Skeletal muscle tissue (tissue), 4 donors: Measurements from ENCODE around the gene NPR2. TPM values are rescaled to one million over a fixed set of nuclear protein-coding genes. Genes with fewer than 3 reads are reported as not detected.
A peak's percentile ranks its signal among the peaks of the same experiment; 100 is the strongest.

ENCODE experiments used
- H3K27ac ChIP-seq: one replicate; pipeline ENCODE4 v1.7.0; 2013; ENCODE audit warnings: mild to moderate bottlenecking, low read depth, low read length, inconsistent platforms
- H3K27me3 ChIP-seq, 3 donors: one replicate each; pipeline ENCODE4 v1.7.0; 2013; ENCODE audit warnings: low read length in 3 of 3; ENCODE audit not compliant: control insufficient read depth in 3 of 3, insufficient read depth in 3 of 3
- H3K36me3 ChIP-seq, 3 donors: one replicate each; pipeline ENCODE4 v1.7.0; 2013; ENCODE audit warnings: low read length in 3 of 3; ENCODE audit not compliant: control insufficient read depth in 3 of 3, insufficient read depth in 3 of 3
- H3K4me1 ChIP-seq, 3 donors: one replicate each; pipeline ENCODE4 v1.7.0; 2013; ENCODE audit warnings: low read length in 3 of 3, mild to moderate bottlenecking in 3 of 3; ENCODE audit not compliant: control insufficient read depth in 3 of 3, insufficient read depth in 3 of 3
- H3K4me3 ChIP-seq, 3 donors: one replicate each; pipeline ENCODE4 v1.7.0; 2013; ENCODE audit warnings: low read length in 3 of 3
- H3K9ac ChIP-seq, 3 donors: one replicate each; pipeline ENCODE4 v1.7.0; 2013; ENCODE audit warnings: low read length in 3 of 3, mild to moderate bottlenecking in 3 of 3, moderate library complexity in 2 of 3, low read depth in 1 of 3
- H3K9me3 ChIP-seq, 3 donors: one replicate each; pipeline ENCODE4 v1.7.0; 2013; ENCODE audit warnings: low read length in 3 of 3; ENCODE audit not compliant: control insufficient read depth in 3 of 3
- total RNA-seq: library from RNA; depleted of rRNA; stranded (reverse); fragments of >200 nt; gene quantifications from one replicate; pipeline ENCODE4 v1.2.3, GENCODE V29; 2014
- donor health status: Osteomylitis.

NPR2 gene
- total RNA-seq, 1 donor from 2014 or later = 7.3 TPM

DNA sequence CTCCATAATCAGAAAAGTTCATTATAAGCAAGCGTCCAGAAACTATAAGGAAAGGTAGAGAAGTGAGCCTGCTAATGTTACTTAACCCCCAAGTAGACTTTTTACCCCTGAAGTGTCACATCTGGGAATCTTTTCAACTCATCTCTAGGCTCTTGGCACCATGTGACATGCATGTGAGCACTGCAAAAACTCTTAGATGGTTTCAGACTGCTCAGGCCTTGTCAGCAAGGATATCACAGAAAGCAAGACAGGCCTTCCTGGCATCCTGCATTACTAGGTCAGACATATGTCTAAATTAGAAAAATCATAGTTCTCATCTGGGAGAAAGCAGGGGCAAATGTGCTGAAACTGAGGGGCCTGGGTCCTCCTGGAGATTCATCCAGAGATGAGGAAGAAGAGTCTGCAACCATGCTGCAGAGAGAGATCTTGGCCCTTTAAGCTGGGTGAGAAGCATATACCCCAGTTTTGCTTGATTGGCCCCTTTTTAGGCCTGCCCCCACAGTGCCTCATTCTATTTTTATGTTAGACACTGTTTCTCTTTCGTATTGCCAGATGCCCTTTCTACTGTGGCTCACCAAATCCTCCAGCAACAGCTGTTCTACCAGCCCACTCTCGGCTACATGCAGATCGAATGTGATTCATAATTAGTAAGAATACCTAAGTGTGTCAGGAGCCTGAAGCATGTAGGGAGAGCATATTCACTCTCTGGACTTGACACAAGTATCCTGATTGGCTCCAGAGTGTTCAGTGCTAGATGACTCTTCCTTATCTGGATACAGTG, 56.6 kb downstream of the NPR2 start:
- H3K9me3 ChIP-seq = no peaks in the 10 kb centered on the region
- peak overlapping the region; percentile 79 for H3K27ac ChIP-seq
- peak overlapping the region in 2 of 3 donors; percentile 59 to 61 for H3K9ac ChIP-seq
- H3K27me3 ChIP-seq = no peaks in the 10 kb centered on the region
- H3K36me3 ChIP-seq = peaks cover 5 to 22% (median 13%) of the 10 kb centered on the region in 3 donors
- peak overlapping the region in 2 of 3 donors; percentile 8 to 28 for H3K4me3 ChIP-seq
- peaks cover 32 to 46% (median 44%) of the 10 kb centered on the region in 3 donors for H3K4me1 ChIP-seq

DNA sequence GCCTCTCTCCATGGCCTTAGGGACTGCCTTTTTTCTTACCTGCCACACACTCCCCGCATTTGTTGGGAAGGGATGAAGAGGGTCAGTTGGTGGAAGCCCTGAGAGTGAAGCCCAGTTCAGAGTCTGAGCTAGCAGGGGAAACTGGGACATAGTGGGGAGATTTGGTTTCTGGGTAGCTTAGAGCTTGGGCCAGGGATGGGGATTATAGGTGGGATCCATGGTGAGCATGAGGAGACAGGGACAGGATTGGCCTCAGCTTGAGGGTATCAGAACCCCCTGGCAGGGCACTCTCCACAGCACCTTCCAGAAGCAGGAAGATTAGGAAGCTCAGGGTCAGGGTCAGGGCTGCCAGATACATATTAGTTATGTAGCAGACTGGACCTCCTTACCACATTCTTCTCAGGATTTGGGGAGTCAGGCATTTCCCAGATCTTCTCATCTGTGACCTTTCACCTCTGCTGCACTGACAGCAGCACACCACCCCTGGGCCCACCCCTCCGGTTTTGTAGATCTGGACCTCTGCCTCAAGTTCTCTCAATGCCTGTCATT, 61.0 kb downstream of the NPR2 start:
- Histone ChIP-seq H3K4me3 (no peak overlapping the region), H3K27me3 (no peaks in the 10 kb centered on the region), H3K36me3 (peaks cover 8 to 24% (median 12%) of the 10 kb centered on the region in 3 donors), H3K9ac (no peak overlapping the region), H3K27ac (no peak overlapping the region), H3K9me3 (no peaks in the 10 kb centered on the region), H3K4me1 (peaks cover 9 to 16% (median 11%) of the 10 kb centered on the region in 3 donors)

DNA sequence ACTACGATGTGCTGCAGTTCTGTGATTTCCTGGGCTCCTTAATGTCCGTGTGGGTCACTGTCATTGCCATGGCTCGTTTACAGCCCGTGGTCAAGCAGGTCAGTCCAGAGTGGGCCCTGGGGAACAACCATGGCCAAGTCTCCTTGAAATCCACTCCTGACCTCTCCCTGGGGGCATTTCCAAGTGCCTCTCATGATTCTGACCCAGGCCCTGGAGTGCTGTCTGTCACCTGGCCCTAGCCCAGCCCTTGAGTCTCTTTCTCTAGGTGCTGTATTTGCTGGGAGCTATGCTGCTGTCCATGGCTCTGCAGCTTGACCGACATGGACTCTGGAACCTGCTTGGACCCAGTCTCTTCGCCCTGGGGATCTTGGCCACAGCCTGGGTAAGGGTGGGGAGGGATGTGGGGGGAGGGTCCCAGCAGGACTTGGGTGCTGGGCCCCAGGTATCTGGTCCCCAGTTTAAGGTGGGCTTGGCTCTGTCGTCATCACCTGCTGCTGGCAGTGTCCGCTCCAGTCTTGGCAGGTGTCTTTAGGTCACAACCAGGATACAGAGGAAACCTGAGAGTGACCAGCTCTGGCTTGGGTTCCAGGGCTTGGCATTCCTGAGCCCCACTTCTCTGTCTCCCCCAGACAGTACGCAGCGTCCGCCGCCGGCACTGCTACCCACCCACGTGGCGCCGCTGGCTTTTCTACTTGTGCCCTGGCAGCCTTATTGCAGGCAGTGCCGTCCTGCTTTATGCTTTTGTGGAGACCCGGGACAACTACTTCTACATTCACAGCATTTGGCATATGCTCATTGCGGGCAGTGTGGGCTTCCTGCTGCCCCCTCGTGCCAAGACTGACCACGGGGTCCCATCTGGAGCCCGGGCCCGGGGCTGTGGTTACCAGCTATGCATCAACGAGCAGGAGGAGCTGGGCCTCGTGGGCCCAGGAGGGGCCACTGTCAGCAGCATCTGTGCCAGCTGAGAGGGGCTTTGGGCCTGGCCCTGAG, 61.8 kb downstream of the NPR2 start:
- no peak overlapping the region for H3K4me3 ChIP-seq
- no peaks in the 10 kb centered on the region for H3K9me3 ChIP-seq

DNA sequence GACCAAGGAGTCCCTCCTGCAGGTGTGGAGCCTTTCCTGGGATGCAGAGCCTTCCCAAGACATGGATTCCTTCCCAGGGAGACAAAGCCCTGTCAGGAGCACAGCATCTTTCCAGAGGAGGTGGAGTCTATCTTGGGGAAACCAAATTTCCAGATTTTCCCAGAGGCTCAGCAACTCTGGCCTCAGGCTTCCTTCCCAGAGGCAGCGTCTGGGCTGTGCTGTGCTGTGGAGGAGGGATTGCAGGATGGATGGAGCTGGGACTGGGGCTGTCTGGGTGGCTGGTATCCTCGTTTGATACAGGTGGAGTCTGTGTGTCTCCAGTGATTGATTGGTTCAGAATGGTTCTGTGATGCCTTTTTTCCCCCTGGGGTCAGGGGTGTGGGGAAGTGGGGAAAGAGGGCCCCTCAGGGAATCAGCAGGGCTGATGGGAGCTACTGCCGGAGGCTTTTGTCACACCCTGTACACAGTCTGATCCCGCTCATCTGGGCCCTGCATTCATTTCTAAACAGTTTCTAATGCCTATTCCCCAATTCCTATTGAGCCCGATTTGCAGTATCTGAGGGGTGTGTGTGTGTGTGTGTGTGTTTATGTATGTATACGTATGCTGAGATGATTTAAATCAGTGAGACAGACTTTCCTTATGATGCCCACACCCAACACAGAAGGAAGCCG, 62.8 kb downstream of the NPR2 start:
- H3K27me3 ChIP-seq = no peaks in the 10 kb centered on the region
- no peak overlapping the region for H3K9ac ChIP-seq
- H3K36me3 ChIP-seq = peaks cover 8 to 20% (median 12%) of the 10 kb centered on the region in 3 donors
- peaks cover 0 to 4% (median 3%) of the 10 kb centered on the region in 3 donors for H3K4me1 ChIP-seq
- H3K27ac ChIP-seq = no peak overlapping the region
- no peak overlapping the region for H3K4me3 ChIP-seq
- no peaks in the 10 kb centered on the region for H3K9me3 ChIP-seq

More for the DNA sequence above, 61.8 kb downstream of the NPR2 start:
- Histone ChIP-seq H3K27ac (no peak overlapping the region), H3K27me3 (no peaks in the 10 kb centered on the region), H3K9ac (no peak overlapping the region), H3K36me3 (peaks cover 8 to 20% (median 12%) of the 10 kb centered on the region in 3 donors), H3K4me1 (peaks cover under 1 to 8% (median 3%) of the 10 kb centered on the region in 3 donors)

DNA sequence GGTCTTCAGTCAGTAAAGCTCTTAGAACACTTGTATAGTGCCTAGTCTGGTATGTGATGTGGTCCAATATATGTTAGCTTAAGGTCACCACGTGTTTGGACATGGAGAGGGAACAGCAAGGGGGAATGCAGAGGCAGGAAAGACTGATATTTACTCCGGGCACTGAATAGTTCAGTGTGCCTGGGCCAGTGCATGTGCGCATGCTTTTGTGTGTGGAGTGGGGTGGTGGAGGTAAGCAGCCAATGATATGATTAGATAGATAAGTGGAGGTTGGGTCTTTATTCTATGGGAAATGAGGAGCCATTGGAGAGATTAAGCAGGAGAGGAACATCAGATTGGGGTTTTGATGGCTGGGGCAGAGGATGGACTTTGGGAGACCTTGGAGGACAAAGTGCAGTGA, 64.8 kb downstream of the NPR2 start:
- Histone ChIP-seq H3K27ac (no peak overlapping the region), H3K9ac (no peak overlapping the region), H3K4me3 (no peak overlapping the region), H3K4me1 (peaks cover 0 to 8% (median 4%) of the 10 kb centered on the region in 3 donors), H3K36me3 (peaks cover 8 to 20% (median 12%) of the 10 kb centered on the region in 3 donors), H3K27me3 (peaks cover 0 to 1% (median under 1%) of the 10 kb centered on the region in 3 donors), H3K9me3 (no peaks in the 10 kb centered on the region)

DNA sequence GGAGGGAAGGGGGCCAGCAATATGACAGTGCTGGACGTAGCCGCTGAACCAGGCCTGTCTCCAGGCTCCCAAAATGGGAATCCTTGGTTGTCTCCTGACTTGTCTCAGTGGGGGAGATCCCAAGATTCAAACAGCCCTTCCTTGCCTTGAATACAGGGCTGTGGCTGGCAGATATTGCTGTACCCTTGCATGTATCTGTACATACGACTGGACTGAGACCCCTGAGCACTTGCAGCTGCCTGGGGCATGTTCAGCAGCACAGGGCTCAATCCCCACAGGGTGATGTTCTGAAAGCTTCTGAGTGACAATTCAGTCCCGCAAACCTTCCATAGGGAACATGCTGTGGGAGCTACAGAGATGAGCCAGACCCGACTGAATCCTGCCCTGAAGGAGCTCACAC, 65.5 kb downstream of the NPR2 start:
- Histone ChIP-seq H3K9ac (no peak overlapping the region), H3K36me3 (peaks cover 8 to 20% (median 12%) of the 10 kb centered on the region in 3 donors), H3K4me3 (no peak overlapping the region), H3K27me3 (peaks cover 0 to 8% (median 6%) of the 10 kb centered on the region in 3 donors), H3K27ac (no peak overlapping the region), H3K4me1 (peaks cover 0 to 8% (median 4%) of the 10 kb centered on the region in 3 donors), H3K9me3 (no peaks in the 10 kb centered on the region)

DNA sequence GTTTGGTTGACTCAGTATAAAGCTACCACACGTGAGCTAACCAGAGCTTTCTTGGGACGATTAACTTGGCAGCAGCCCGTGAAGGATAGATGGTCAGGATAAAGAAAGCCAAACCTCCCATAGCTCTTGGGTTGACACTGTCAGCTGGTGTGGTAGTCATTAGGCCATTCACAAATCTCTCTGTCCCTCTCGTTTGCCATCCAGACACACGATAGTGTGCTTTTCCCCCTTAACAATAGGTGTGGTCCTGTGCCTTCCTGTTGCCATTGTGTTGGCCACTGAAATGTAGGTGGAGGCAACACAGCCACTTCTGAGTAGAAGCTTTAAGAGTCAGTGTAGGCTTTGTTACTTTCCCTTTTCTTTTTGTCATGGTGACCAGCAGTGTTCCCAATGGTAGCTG, 67.1 kb downstream of the NPR2 start:
- Histone ChIP-seq H3K27me3 (peaks cover 10 to 17% (median 11%) of the 10 kb centered on the region in 3 donors), H3K4me3 (no peak overlapping the region), H3K9me3 (no peaks in the 10 kb centered on the region), H3K27ac (no peak overlapping the region), H3K36me3 (peaks cover 0 to 8% (median 5%) of the 10 kb centered on the region in 3 donors), H3K9ac (no peak overlapping the region), H3K4me1 (peaks cover 0 to 8% (median 4%) of the 10 kb centered on the region in 3 donors)
